Islet precursor cell (in vitro differentiated cells): ENCODE measurements around the gene MYO5B.
A peak's percentile ranks its signal among the peaks of the same experiment; 100 is the strongest.

Experiments used
- DNase-seq: peaks from one replicate; pipeline ENCODE4 v3.0.0-alpha.2; 2018

MYO5B gene

DNA sequence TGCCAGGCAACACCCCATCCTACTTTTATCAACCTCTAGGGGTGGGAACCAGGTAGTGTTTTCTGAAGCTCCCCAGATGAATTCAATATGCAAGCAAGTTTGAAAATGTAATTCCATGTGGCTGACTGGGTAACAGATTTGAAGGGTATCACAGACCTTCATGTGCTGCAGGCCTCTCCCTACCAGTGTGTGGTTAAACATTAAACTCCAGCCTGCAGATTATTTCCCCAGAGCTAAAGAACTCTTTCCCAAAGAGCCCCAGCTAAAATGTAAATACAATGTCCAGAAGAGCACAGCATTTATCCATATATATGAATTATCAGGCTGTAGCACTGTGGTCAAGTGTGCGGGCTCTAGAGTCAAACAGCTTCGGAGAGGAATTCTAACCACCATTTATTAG, 134.1 kb downstream of the MYO5B start:
- no peak for DNase-seq

- DNase-seq = no peak
These were observed 136.2 kb downstream of the MYO5B start for GRCh38 chr18:50058731-50059130.

DNA sequence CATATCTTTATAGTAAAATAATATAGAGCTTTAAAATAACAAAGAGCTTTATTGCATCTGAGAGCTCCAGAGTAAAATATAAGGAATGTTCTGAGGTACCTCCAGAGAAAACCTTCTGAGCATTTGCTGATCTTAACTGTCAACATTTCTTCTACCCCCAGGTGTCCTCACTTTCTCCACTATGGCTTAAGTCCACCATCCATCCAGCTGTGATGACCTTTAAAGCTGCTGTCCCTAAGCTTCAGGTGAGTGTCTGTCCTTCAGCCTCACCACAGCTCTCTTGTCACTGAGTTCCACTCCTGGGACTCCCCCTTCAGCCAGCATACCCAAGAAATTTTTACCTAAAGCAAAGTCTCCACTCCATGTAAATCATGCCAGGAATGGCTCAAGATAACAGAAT, 137.9 kb downstream of the MYO5B start:
- DNase-seq = no peak

- no peak for DNase-seq
These were observed 138.8 kb downstream of the MYO5B start for GRCh38 chr18:50056185-50056584.

GRCh38 chr18:50055488-50055887, 139.5 kb downstream of the MYO5B start:
- no peak for DNase-seq

- DNase-seq = no peak
These were observed 141.8 kb downstream of the MYO5B start for GRCh38 chr18:50053111-50053510.

- peak; percentile 58 for DNase-seq
These were observed 143.7 kb downstream of the MYO5B start for GRCh38 chr18:50051288-50051687.

DNA sequence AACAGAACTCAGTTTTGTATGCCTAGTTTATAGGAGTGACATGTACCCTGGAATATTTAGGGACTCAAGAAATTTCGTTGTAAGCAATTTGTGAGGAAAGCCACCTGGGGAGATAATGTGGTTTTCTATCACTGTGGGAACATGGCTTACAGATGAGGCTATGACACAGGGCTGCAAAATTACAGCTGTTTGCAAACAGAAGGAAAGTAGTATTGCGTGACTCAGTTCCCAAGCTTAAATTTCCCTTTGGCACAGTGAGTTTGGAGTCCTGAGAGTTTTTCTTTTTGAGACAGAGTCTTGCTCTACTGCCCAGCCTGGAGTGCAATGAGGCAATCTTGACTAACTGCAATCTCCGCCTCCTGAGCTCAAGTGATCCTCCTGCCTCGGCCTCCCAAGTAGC, 149.8 kb downstream of the MYO5B start:
- no peak for DNase-seq

- no peak for DNase-seq
These were observed 150.5 kb downstream of the MYO5B start for GRCh38 chr18:50044402-50044801.

DNA sequence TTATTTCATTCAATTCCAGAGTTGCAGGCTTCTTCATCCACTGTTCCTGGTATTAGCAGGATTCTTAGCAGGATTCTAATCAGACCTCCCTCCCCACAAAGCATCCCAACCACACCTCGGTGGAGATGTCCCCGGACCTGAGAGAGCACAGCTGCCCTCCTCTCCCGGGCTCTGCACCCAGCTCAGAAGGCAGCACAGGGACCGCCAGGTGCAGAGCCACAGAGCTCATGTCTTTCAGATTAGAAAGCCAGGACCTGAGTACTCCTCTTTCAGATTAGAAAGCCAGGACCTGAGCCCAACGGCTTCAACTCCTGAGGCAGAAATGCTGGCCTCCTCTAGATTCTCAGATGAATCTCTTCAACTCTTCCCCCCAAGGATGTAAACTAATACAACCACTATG, 152.3 kb downstream of the MYO5B start:
- no peak for DNase-seq

GRCh38 chr18:50039746-50040145, 155.2 kb downstream of the MYO5B start:
- DNase-seq = no peak

GRCh38 chr18:50038448-50038847, 156.5 kb downstream of the MYO5B start:
- DNase-seq = no peak

DNA sequence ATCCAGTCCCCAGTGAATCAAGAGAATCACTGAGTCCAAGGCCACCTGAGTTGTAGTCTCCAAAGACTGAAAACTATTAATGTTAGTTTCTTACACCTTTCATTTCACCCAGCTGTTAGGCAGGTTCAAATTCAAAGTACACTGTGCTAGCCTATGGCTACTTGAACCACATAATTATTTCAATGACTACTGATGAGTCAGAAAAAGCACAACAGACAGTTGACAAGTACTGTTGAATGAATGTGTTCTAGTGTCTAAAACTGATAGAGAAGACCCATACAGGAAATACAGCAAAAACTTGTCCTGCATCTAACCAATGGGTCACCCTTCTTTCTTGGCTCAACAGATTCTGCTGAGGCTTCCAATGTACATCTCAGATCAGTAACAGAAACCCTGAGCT, 160.9 kb downstream of the MYO5B start:
- no peak for DNase-seq

DNA sequence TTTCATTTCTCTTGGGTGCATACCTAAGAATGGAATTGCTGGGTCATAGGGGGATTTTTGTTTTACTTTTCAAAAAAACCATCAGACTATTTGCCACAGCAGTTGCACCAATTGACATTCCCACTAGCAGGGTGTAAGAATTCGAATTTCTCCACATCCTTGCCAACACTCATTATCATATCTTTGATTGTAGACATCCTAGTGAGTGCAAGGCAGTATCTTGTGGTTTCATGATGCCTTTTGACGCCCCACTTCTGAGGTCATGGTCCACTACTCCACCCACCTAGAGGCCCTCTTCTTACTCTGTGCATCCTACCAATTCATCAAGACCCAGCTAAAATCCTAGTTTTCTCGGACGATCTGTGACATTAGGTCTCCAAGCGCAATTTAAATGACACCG, 161.9 kb downstream of the MYO5B start:
- DNase-seq = no peak

DNA sequence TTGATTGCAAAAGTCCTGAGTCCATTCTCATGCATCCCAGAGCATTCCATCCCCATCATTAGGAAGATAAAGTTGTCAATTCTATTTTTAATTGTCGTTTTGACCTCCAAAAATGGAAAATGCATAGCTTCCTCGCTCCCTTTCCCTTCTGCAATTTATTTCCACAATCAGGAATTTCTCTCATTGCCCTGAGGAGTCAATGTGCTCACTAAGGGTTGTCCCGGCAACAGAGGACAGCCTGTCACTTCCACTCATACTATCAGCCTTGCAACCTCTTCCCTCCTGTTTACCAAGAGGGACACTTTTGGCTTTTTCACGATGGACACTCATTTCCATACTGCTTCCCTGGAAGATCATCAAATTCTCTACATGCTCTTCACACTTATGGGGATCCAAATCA, 164.8 kb downstream of the MYO5B start:
- DNase-seq = peak; percentile 46

DNA sequence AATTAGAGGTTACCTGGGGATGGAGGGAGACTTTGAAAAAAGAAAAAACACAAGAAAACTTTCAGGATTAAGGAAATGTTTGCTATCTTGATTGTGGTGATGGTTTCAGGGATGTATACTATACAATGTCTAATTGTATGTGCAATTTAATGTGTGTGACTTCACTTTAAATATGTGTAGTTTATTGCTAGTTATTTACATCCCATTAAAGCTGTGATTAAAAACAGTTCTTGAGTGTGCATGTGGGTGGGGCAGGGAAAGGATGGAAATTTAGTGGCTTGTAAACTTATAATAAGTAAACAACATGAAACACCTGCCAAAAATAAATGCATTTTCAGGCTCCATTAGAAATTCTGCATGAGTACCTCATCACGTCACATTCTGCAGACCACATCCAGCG, 167.0 kb downstream of the MYO5B start:
- no peak for DNase-seq

DNA sequence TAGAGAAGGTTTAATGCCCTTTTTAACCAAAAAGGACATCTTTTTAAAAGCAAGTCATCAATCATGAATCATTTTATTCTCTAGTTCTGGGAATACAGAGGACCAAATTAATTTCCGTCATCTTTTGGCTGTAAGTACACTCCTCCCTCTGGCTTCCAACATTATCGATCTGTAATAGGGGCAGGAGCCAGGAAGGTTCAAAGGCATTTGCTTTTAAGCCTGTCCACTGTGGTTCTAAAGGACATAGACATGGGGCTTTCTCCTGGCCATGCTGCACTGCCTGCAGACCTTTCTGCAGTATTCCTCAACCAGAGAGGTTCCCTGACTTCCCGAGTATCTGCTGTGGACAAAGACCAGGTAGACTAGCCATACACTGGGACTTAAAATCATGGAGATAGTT, 170.5 kb downstream of the MYO5B start:
- no peak for DNase-seq

GRCh38 chr18:50022985-50023384, 172.0 kb downstream of the MYO5B start:
- DNase-seq = no peak

DNA sequence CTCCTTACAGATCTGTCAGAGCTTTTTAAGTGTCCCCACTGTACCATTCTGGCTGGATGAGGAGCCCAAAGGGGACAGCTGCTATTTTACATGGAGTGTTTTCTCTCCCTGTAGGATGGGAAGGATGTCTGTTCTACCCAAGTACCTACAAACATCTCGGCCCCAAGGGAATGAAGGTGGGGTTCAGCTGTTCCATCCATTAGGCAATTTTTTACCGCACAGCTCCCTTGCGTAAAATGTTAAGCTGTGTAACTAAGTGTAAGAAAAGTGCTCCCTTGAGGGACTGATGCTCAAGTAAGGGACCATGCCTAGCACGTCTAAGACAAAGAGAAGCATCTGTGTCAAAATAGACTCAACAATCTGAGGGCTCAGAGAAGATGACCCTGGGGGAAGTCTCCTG, 180.3 kb downstream of the MYO5B start:
- DNase-seq = no peak

GRCh38 chr18:50013363-50014138, 181.4 kb downstream of the MYO5B start:
- peak; percentile 84 for DNase-seq

GRCh38 chr18:50011813-50012435, 183.0 kb downstream of the MYO5B start:
- no peak for DNase-seq

DNA sequence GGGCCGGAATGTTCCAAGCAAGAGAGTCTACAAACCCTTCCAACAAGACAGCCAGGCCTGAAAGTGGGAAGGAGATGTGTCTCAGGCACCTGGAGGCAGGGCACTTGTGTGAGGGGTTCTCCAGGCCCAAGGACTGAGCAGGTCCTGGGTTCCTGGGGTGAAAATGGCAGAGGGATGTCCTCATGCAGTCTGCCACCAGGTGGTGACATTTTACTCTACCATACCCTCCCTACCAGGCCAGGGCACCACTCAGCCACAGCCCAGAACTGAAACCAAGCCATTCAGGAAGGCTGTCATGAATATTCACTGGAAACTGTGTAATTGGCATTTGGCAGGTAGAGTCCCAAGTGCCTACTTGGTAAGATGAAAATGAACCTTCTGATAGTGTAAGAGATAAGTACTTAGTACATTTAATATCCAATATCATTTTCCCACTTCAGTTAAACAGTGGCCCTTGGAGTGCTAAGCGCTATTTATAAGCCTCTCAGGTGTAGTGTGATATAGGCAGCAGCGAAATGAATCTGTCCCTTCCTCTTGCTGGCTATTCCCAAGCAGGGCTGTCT, 185.1 kb downstream of the MYO5B start:
- DNase-seq = peak; percentile 61

GRCh38 chr18:50008306-50008705, 186.6 kb downstream of the MYO5B start:
- DNase-seq = no peak

- DNase-seq = no peak
These were observed 188.4 kb downstream of the MYO5B start for GRCh38 chr18:50006470-50007046.
